Measurements from ENCODE around the gene KANK3. TPM values are rescaled to one million over a fixed set of nuclear protein-coding genes. Genes with fewer than 3 reads are reported as not detected.

The KANK3 gene
- total and polyA plus RNA-seq, 2 of the 8 experiments (the other 6 are each of a cell fraction or from before 2014, with no cell fraction given), result 2.5 to 4.2 TPM

DNA sequence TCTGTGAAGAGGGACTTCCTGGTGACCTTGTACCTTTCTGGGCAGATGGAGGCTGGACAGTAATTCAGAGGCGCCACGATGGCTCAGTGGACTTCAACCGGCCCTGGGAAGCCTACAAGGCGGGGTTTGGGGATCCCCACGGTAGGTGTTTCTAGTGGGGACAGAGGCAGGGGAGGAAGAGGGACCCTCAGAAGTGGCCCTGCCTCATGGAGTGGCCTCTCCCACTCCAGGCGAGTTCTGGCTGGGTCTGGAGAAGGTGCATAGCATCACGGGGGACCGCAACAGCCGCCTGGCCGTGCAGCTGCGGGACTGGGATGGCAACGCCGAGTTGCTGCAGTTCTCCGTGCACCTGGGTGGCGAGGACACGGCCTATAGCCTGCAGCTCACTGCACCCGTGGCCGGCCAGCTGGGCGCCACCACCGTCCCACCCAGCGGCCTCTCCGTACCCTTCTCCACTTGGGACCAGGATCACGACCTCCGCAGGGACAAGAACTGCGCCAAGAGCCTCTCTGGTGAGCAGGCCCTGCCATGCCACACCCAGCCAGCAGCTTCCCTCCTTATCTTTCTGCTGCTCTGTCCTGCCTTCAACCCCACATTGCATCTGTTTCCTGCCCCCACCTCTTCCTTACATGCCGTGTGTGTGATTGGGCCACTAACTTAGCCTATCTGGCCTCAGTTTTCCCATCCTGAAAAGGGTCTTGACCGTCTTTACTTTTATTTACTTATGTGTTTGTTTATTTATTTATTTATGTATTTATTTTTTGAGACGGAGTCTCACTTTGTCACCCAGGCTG is 28.1 kb upstream of the KANK3 start (continued):
- no peak for TF ChIP-seq RBBP5 (IDR thresholded peaks at IDR 0.05; ENCODE audit: borderline replicate concordance, low read depth, low read length)
- no peak for TF ChIP-seq GABPA (IDR thresholded peaks at IDR 0.05; ENCODE audit: borderline replicate concordance, insufficient read depth, low read length)
- TF ChIP-seq SUZ12 (IDR thresholded peaks at IDR 0.05; ENCODE audit: low read length), result no peak
